Stimulated activated CD4-positive, alpha-beta T cell treated with anti-CD3 and anti-CD28 coated beads, Interleukin-4, amount 100 ng/mL, for 4 hours (primary cell): Measurements from ENCODE around the gene PTPRN.
"Not testable (repeated sequence)": the region's sequence is repeated elsewhere in the genome, so short reads cannot be mapped to it uniquely, and the experiment has no call there.

ENCODE experiments used
- DNase-seq, 2 experiments: peaks; one replicate each; pipeline ENCODE4 v3.0.0-alpha.2; 2020

Gene PTPRN

GRCh38 chr2:219266886-219267285 is 42.3 kb downstream of the PTPRN start:
- no peak for DNase-seq

- DNase-seq: no peak
Measured at GRCh38 chr2:219266232-219266631, 43.0 kb downstream of the PTPRN start.

GRCh38 chr2:219261024-219261855 is 48.0 kb downstream of the PTPRN start:
- DNase-seq: no peak

- not testable (repeated sequence) for DNase-seq
Measured at GRCh38 chr2:219258942-219259341, 50.3 kb downstream of the PTPRN start.

GRCh38 chr2:219254590-219255201 is 54.5 kb downstream of the PTPRN start:
- DNase-seq: peak; percentile 19 to 43

GRCh38 chr2:219253753-219254589 is 55.2 kb downstream of the PTPRN start, which contains the start of gene TUBA4A:
TUBA4A (minus strand) TSS chr2:219253918; CDS start chr2:219253858, 60 bp downstream.
- DNase-seq: peak; percentile 90 to 92

- DNase-seq: peak; percentile 29 to 38
Measured at GRCh38 chr2:219252900-219253752, 56.1 kb downstream of the PTPRN start, which contains the start of gene TUBA4B. TUBA4B (plus strand) TSS chr2:219253243; CDS start chr2:219253408, 165 bp downstream.

GRCh38 chr2:219252570-219252899 is 56.7 kb downstream of the PTPRN start:
- peak; percentile 38 to 42 for DNase-seq

- peak; percentile 21 to 39 for DNase-seq
Measured at GRCh38 chr2:219252084-219252483, 57.1 kb downstream of the PTPRN start.

- DNase-seq: no peak
Measured at GRCh38 chr2:219251656-219252055, 57.5 kb downstream of the PTPRN start.

- DNase-seq: no peak
Measured at GRCh38 chr2:219250049-219250781, 59.0 kb downstream of the PTPRN start.

GRCh38 chr2:219249203-219249980 is 59.8 kb downstream of the PTPRN start:
- DNase-seq: peak in 1 of 2 experiments; percentile 35

- no peak for DNase-seq
Measured at GRCh38 chr2:219248845-219249202, 60.4 kb downstream of the PTPRN start.

GRCh38 chr2:219247678-219248642 is 61.2 kb downstream of the PTPRN start:
- DNase-seq: peak; percentile 46 to 79

- DNase-seq: no peak
Measured at GRCh38 chr2:219246559-219246958, 62.6 kb downstream of the PTPRN start.

GRCh38 chr2:219245899-219246230 is 63.3 kb downstream of the PTPRN start:
- peak in 1 of 2 experiments; percentile 18 for DNase-seq

GRCh38 chr2:219245148-219245898 is 63.9 kb downstream of the PTPRN start, which contains the start of the genes GLB1L and STK16:
GLB1L (minus strand) TSS chr2:219245444; CDS start chr2:219243573, 1,871 bp downstream.
STK16 (plus strand) TSS chr2:219245479; CDS start chr2:219246000, 521 bp downstream.
- peak; percentile 84 to 88 for DNase-seq

GRCh38 chr2:219244789-219245147 is 64.4 kb downstream of the PTPRN start:
- no peak for DNase-seq

- no peak for DNase-seq
Measured at GRCh38 chr2:219243291-219243761, 65.9 kb downstream of the PTPRN start.
